Measurements from ENCODE around the gene ADAM10. TPM values are rescaled to one million over a fixed set of nuclear protein-coding genes. Genes with fewer than 3 reads are reported as not detected.
A peak's percentile ranks its signal among the peaks of the same experiment; 100 is the strongest.

ADAM10 gene
- polyA plus RNA-seq, 1 donor (not counting 4 experiments of a cell fraction or from before 2014, with no cell fraction given) = 198 TPM

- no peak for DNase-seq (ENCODE audit: low read depth, low spot score)
- H3K9ac ChIP-seq (ENCODE audit: control insufficient read depth, extremely low read depth, insufficient read depth, low read length) = no peak overlapping the region
- H2AFZ ChIP-seq (ENCODE audit: control insufficient read depth, low read length) = no peak overlapping the region
- peak; percentile 51 for FAIRE-seq
- no peaks in the 10 kb centered on the region for H3K36me3 ChIP-seq (ENCODE audit: control insufficient read depth in 2 of 2, extremely low read depth in 1 of 2, insufficient read depth in 2 of 2, low read length in 2 of 2)
- H3K9me3 ChIP-seq (ENCODE audit: control insufficient read depth, low read depth, low read length) = no peaks in the 10 kb centered on the region
- H3K4me2 ChIP-seq (ENCODE audit: control insufficient read depth, extremely low read depth, insufficient read depth, low read depth, low read length) = peak overlapping the region; percentile 17
- no peak for TF ChIP-seq CTCF (optimal IDR thresholded peaks at IDR 0.05 in 1 of 3, IDR thresholded peaks at IDR 0.05 in 1 of 3, conservative IDR thresholded peaks at IDR 0.05 in 1 of 3; ENCODE audit: extremely low read depth in 1 of 3, insufficient read depth in 2 of 3, low read length in 3 of 3)
- TF ChIP-seq EZH2 (IDR thresholded peaks at IDR 0.05; ENCODE audit: low read length) = no peak
- no peaks in the 10 kb centered on the region for H4K20me1 ChIP-seq (ENCODE audit: control insufficient read depth, extremely low read depth, insufficient read depth, low read length)
- H3K4me3 ChIP-seq (ENCODE audit: control insufficient read depth in 2 of 3, extremely low read depth in 1 of 3, insufficient read depth in 2 of 3, low read depth in 1 of 3, low read length in 3 of 3) = no peak overlapping the region
- peaks cover 61% of the 10 kb centered on the region for H3K4me1 ChIP-seq (ENCODE audit: control insufficient read depth, extremely low read depth, insufficient read depth, low read length)
- no peaks in the 10 kb centered on the region for H3K9me1 ChIP-seq (ENCODE audit: control insufficient read depth, extremely low read depth, insufficient read depth, low read length)
- peaks cover 92% of the 10 kb centered on the region for H3K79me2 ChIP-seq (ENCODE audit: control insufficient read depth, insufficient read depth, low read length)
- H3K27me3 ChIP-seq (ENCODE audit: control insufficient read depth, extremely low read depth, insufficient read depth, low read length) = no peaks in the 10 kb centered on the region
- dilution Hi-C loops (cut with MboI; ENCODE audit: extremely low pct_ligation_motif_present, low sequenced_read_pairs) = no loop called here
- no peak overlapping the region for H3K27ac ChIP-seq (ENCODE audit: control insufficient read depth, insufficient read depth, low read length)
These were observed 13.4 kb downstream of the ADAM10 start for GRCh38 chr15:58736018-58736643.

- dilution Hi-C loops (cut with MboI; ENCODE audit: extremely low pct_ligation_motif_present, low sequenced_read_pairs) = no loop called here
- Histone ChIP-seq H3K27me3 (ENCODE audit: control insufficient read depth, extremely low read depth, insufficient read depth, low read length) (no peaks in the 10 kb centered on the region), H3K9me1 (ENCODE audit: control insufficient read depth, extremely low read depth, insufficient read depth, low read length) (peaks cover 3% of the 10 kb centered on the region), H4K20me1 (ENCODE audit: control insufficient read depth, extremely low read depth, insufficient read depth, low read length) (no peaks in the 10 kb centered on the region), H3K4me3 (ENCODE audit: control insufficient read depth in 2 of 3, extremely low read depth in 1 of 3, insufficient read depth in 2 of 3, low read depth in 1 of 3, low read length in 3 of 3) (no peak overlapping the region), H3K36me3 (ENCODE audit: control insufficient read depth in 2 of 2, extremely low read depth in 1 of 2, insufficient read depth in 2 of 2, low read length in 2 of 2) (no peaks in the 10 kb centered on the region), H2AFZ (ENCODE audit: control insufficient read depth, low read length) (no peak overlapping the region), H3K79me2 (ENCODE audit: control insufficient read depth, insufficient read depth, low read length) (peaks cover 92% of the 10 kb centered on the region), H3K9me3 (ENCODE audit: control insufficient read depth, low read depth, low read length) (no peaks in the 10 kb centered on the region), H3K27ac (ENCODE audit: control insufficient read depth, insufficient read depth, low read length) (peak overlapping the region; percentile 42), H3K4me1 (ENCODE audit: control insufficient read depth, extremely low read depth, insufficient read depth, low read length) (peaks cover 61% of the 10 kb centered on the region), H3K9ac (ENCODE audit: control insufficient read depth, extremely low read depth, insufficient read depth, low read length) (no peak overlapping the region), H3K4me2 (ENCODE audit: control insufficient read depth, extremely low read depth, insufficient read depth, low read depth, low read length) (peak overlapping the region; percentile 40)
- TF ChIP-seq CTCF (optimal IDR thresholded peaks at IDR 0.05 in 1 of 3, IDR thresholded peaks at IDR 0.05 in 1 of 3, conservative IDR thresholded peaks at IDR 0.05 in 1 of 3; ENCODE audit: extremely low read depth in 1 of 3, insufficient read depth in 2 of 3, low read length in 3 of 3) (no peak), EZH2 (IDR thresholded peaks at IDR 0.05; ENCODE audit: low read length) (no peak)
- FAIRE-seq (peak; percentile 17), DNase-seq (ENCODE audit: low read depth, low spot score) (no peak)
These were observed 14.6 kb downstream of the ADAM10 start for GRCh38 chr15:58734859-58735258.
